BLaER1 treated with 17β-estradiol and CSF1 and Interleukin-3, amounts not matched to agents 10 nM and 100 nM (cell line): ENCODE results near the gene OR5H1.
"Not testable (repeated sequence)": the region's sequence is repeated elsewhere in the genome, so short reads cannot be mapped to it uniquely, and the experiment has no call there.

Experiments
- H3K27ac ChIP-seq, 11 experiments: shearing (Covaris generic); formaldehyde crosslinking; 2 replicates each; pipeline ENCODE4 v1.8.1; 2022
- H3K27me3 ChIP-seq, 11 experiments: shearing (Covaris generic); formaldehyde crosslinking; 2 replicates each; pipeline ENCODE4 v1.8.1; 2022
- H3K36me3 ChIP-seq, 11 experiments: shearing (Covaris generic); formaldehyde crosslinking; 2 replicates each; pipeline ENCODE4 v1.8.1; 2022
- H3K4me1 ChIP-seq, 10 experiments: shearing (Covaris generic); formaldehyde crosslinking; 2 replicates each; pipeline ENCODE4 v1.8.1; 2022
- H3K4me2 ChIP-seq, 11 experiments: shearing (Covaris generic); formaldehyde crosslinking; 2 replicates each; pipeline ENCODE4 v1.8.1; 2022
- H3K4me3 ChIP-seq, 10 experiments: shearing (Covaris generic); formaldehyde crosslinking; 2 replicates each; pipeline ENCODE4 v1.8.1; 2022
- H3K9ac ChIP-seq, 11 experiments: shearing (Covaris generic); formaldehyde crosslinking; 2 replicates each; pipeline ENCODE4 v1.8.1; 2022
- H3K9me3 ChIP-seq, 11 experiments: shearing (Covaris generic); formaldehyde crosslinking; replicated peaks in 1 of 11; 2 replicates each; pipeline ENCODE4 v1.8.1; 2022
- H4K20me1 ChIP-seq, 11 experiments: shearing (Covaris generic); formaldehyde crosslinking; 2 replicates each; pipeline ENCODE4 v1.8.1; 2022
- Cebpa-rat ChIP-seq, 11 experiments: shearing (Covaris generic); IDR thresholded peaks; 2 replicates each; pipeline ENCODE4 v1.8.1; 2022

Gene OR5H1

GRCh38 chr3:98130421-98130820 is at the start of gene OR5H1:
Gene OR5H1, plus strand, starts transcription at chr3:98130721. Its CDS starts 1,977 bp downstream, at chr3:98132698.
- H3K9me3 ChIP-seq = peaks cover 0 to 10% (median 0%) of the 10 kb centered on the region in 11 experiments; a peak in 2 of 22 replicates
- TF ChIP-seq Cebpa-rat (IDR thresholded peaks at IDR 0.05) = no peak

GRCh38 chr3:98086873-98087272 is 43.6 kb upstream of the OR5H1 start, which contains the start of gene OR5AC2:
Gene OR5AC2, plus strand, starts transcription at chr3:98087173. Its CDS starts 0 bp downstream, at chr3:98087173.
- peak within 1 kb of the TSS in 2 of 11 experiments; percentile 34 to 35; a peak in 2 of 22 replicates for H3K4me2 ChIP-seq
- H3K27me3 ChIP-seq = no peaks in the 10 kb centered on the region
- H4K20me1 ChIP-seq = no peaks in the 10 kb centered on the region
- H3K4me3 ChIP-seq = no peak within 1 kb of the TSS
- no peaks in the 10 kb centered on the region for H3K36me3 ChIP-seq
- no peak within 1 kb of the TSS for H3K9ac ChIP-seq
- no peak for TF ChIP-seq Cebpa-rat (IDR thresholded peaks at IDR 0.05)
- H3K4me1 ChIP-seq = peaks cover 0 to 19% (median 0%) of the 10 kb centered on the region in 10 experiments; a peak in 5 of 20 replicates
- H3K27ac ChIP-seq = peak within 1 kb of the TSS in 1 of 11 experiments; percentile 1; a peak in 1 of 22 replicates
- H3K9me3 ChIP-seq = peaks cover 0 to 5% (median 0%) of the 10 kb centered on the region in 11 experiments; a peak in 1 of 22 replicates

More at GRCh38 chr3:98130421-98130820, at the start of gene OR5H1:
- Histone ChIP-seq H3K4me3 (no peak within 1 kb of the TSS), H3K27ac (no peak within 1 kb of the TSS), H3K27me3 (no peaks in the 10 kb centered on the region), H4K20me1 (no peaks in the 10 kb centered on the region), H3K4me2 (no peak within 1 kb of the TSS), H3K4me1 (no peaks in the 10 kb centered on the region), H3K9ac (no peak within 1 kb of the TSS), H3K36me3 (no peaks in the 10 kb centered on the region)

GRCh38 chr3:98095882-98096281 is 34.6 kb upstream of the OR5H1 start:
- Histone ChIP-seq H3K4me2 (no peak overlapping the region), H3K4me3 (no peak overlapping the region)

GRCh38 chr3:98099848-98100247 is 30.7 kb upstream of the OR5H1 start:
- no peak for TF ChIP-seq Cebpa-rat (IDR thresholded peaks at IDR 0.05)
- Histone ChIP-seq H3K9me3 (no peaks in the 10 kb centered on the region), H4K20me1 (no peaks in the 10 kb centered on the region), H3K27me3 (no peaks in the 10 kb centered on the region), H3K4me3 (no peak overlapping the region), H3K9ac (no peak overlapping the region), H3K27ac (no peak overlapping the region), H3K4me1 (no peaks in the 10 kb centered on the region), H3K4me2 (no peak overlapping the region), H3K36me3 (no peaks in the 10 kb centered on the region)

More at GRCh38 chr3:98095882-98096281, 34.6 kb upstream of the OR5H1 start:
- no peak for TF ChIP-seq Cebpa-rat (IDR thresholded peaks at IDR 0.05)
- Histone ChIP-seq H4K20me1 (no peaks in the 10 kb centered on the region), H3K27ac (no peak overlapping the region), H3K27me3 (no peaks in the 10 kb centered on the region), H3K4me1 (no peaks in the 10 kb centered on the region), H3K9ac (no peak overlapping the region), H3K36me3 (no peaks in the 10 kb centered on the region), H3K9me3 (peaks cover 0 to 5% (median 0%) of the 10 kb centered on the region in 11 experiments; a peak in 1 of 22 replicates)

- H3K27me3 ChIP-seq = no peaks in the 10 kb centered on the region
- H3K9me3 ChIP-seq = no peaks in the 10 kb centered on the region
- H3K36me3 ChIP-seq = no peaks in the 10 kb centered on the region
- no peak overlapping the region for H3K9ac ChIP-seq
- no peak overlapping the region for H3K4me2 ChIP-seq
- no peaks in the 10 kb centered on the region for H4K20me1 ChIP-seq
- no peak for TF ChIP-seq Cebpa-rat (IDR thresholded peaks at IDR 0.05)
- no peak overlapping the region for H3K27ac ChIP-seq
- no peak overlapping the region for H3K4me3 ChIP-seq
- H3K4me1 ChIP-seq = peaks cover 0 to 13% (median 0%) of the 10 kb centered on the region in 10 experiments; a peak in 2 of 20 replicates
Measured at GRCh38 chr3:98108162-98108561, 22.4 kb upstream of the OR5H1 start.

GRCh38 chr3:98109807-98110549 is 20.5 kb upstream of the OR5H1 start:
- Histone ChIP-seq H3K9ac (no peak overlapping the region), H3K27me3 (no peaks in the 10 kb centered on the region), H4K20me1 (no peaks in the 10 kb centered on the region), H3K9me3 (no peaks in the 10 kb centered on the region), H3K4me2 (peak overlapping the region in 1 of 11 experiments; percentile 21; a peak in 1 of 22 replicates), H3K27ac (no peak overlapping the region), H3K4me3 (no peak overlapping the region), H3K4me1 (peaks cover 0 to 13% (median 0%) of the 10 kb centered on the region in 10 experiments; a peak in 2 of 20 replicates), H3K36me3 (no peaks in the 10 kb centered on the region)
- TF ChIP-seq Cebpa-rat (IDR thresholded peaks at IDR 0.05) = no peak

- Histone ChIP-seq H3K9ac (no peak overlapping the region), H3K9me3 (no peaks in the 10 kb centered on the region), H3K4me3 (no peak overlapping the region), H3K4me1 (peaks cover 0 to 13% (median 0%) of the 10 kb centered on the region in 10 experiments; a peak in 2 of 20 replicates), H3K27ac (no peak overlapping the region), H4K20me1 (no peaks in the 10 kb centered on the region), H3K27me3 (no peaks in the 10 kb centered on the region), H3K36me3 (no peaks in the 10 kb centered on the region), H3K4me2 (no peak overlapping the region)
- TF ChIP-seq Cebpa-rat (IDR thresholded peaks at IDR 0.05) = no peak
Measured at GRCh38 chr3:98110550-98110908, 20.0 kb upstream of the OR5H1 start.

- Histone ChIP-seq H3K4me2 (no peak overlapping the region), H3K9me3 (no peaks in the 10 kb centered on the region), H3K27ac (no peak overlapping the region), H4K20me1 (no peaks in the 10 kb centered on the region), H3K36me3 (no peaks in the 10 kb centered on the region), H3K4me3 (no peak overlapping the region), H3K27me3 (no peaks in the 10 kb centered on the region), H3K4me1 (peaks cover 0 to 12% (median 0%) of the 10 kb centered on the region in 10 experiments; a peak in 2 of 20 replicates), H3K9ac (no peak overlapping the region)
- no peak for TF ChIP-seq Cebpa-rat (IDR thresholded peaks at IDR 0.05)
Measured at GRCh38 chr3:98114264-98114663, 16.3 kb upstream of the OR5H1 start.

GRCh38 chr3:98115717-98116116 is 14.8 kb upstream of the OR5H1 start:
- Histone ChIP-seq H3K27ac (no peak overlapping the region), H3K27me3 (no peaks in the 10 kb centered on the region), H3K4me2 (no peak overlapping the region), H3K9ac (no peak overlapping the region), H3K4me1 (no peaks in the 10 kb centered on the region), H3K4me3 (no peak overlapping the region), H3K9me3 (no peaks in the 10 kb centered on the region), H4K20me1 (no peaks in the 10 kb centered on the region), H3K36me3 (no peaks in the 10 kb centered on the region)
- TF ChIP-seq Cebpa-rat (IDR thresholded peaks at IDR 0.05) = no peak

- Histone ChIP-seq H3K9ac (no peak overlapping the region), H3K27me3 (no peaks in the 10 kb centered on the region), H3K9me3 (no peaks in the 10 kb centered on the region), H3K4me2 (no peak overlapping the region), H3K4me3 (no peak overlapping the region), H3K36me3 (no peaks in the 10 kb centered on the region), H3K27ac (no peak overlapping the region), H3K4me1 (no peaks in the 10 kb centered on the region), H4K20me1 (no peaks in the 10 kb centered on the region)
- TF ChIP-seq Cebpa-rat (IDR thresholded peaks at IDR 0.05) = no peak
Measured at GRCh38 chr3:98136631-98137030, 6.1 kb downstream of the OR5H1 start.

GRCh38 chr3:98137826-98138557 is 7.5 kb downstream of the OR5H1 start:
- not testable (repeated sequence) for H3K27me3 ChIP-seq, H3K36me3 ChIP-seq, H3K4me2 ChIP-seq, H3K9ac ChIP-seq, H4K20me1 ChIP-seq, H3K4me3 ChIP-seq, H3K9me3 ChIP-seq, H3K27ac ChIP-seq, H3K4me1 ChIP-seq
